Peyer's patch (tissue), 4 donors: ENCODE measurements around the gene CDC42EP3. TPM values are rescaled to one million over a fixed set of nuclear protein-coding genes. Genes with fewer than 3 reads are reported as not detected.

Experiments used
- DNase-seq, 3 donors: peaks; one replicate each; pipeline ENCODE4 v3.0.0-alpha.2; 2017 to 2019
- H3K27ac ChIP-seq, 4 donors: fragments of 200-600 bp; sonication (generic); one replicate each; pipeline ENCODE4 v1.5.1; 2016 to 2019
- H3K27me3 ChIP-seq, 2 donors: fragments of 200-600 bp; sonication (generic); one replicate each; pipeline ENCODE4 v1.5.1; 2019
- H3K36me3 ChIP-seq, 3 donors: fragments of 200-600 bp; sonication (generic); one replicate each; pipeline ENCODE4 v1.5.1; 2016 to 2019
- H3K4me1 ChIP-seq, 4 donors: fragments of 200-600 bp; sonication (generic); one replicate each; pipeline ENCODE4 v1.5.1; 2016 to 2019
- H3K4me3 ChIP-seq, 4 donors: fragments of 200-600 bp; sonication (generic); 1 replicate in 3 of 4; 2 replicates in 1 of 4; pipeline ENCODE4 v1.5.1; 2016 to 2019; ENCODE audit warnings: mild to moderate bottlenecking in 1 of 4
- H3K9me3 ChIP-seq, 4 donors: fragments of 200-600 bp; sonication (generic); one replicate each; pipeline ENCODE4 v1.5.1; 2016 to 2019; ENCODE audit warnings: mild to moderate bottlenecking in 1 of 4
- CTCF ChIP-seq, 6 experiments: fragments of 450-650 bp in 4 of 6; fragments of 200-600 bp in 2 of 6; sonication (generic) in 1 of 6; IDR thresholded peaks; one replicate each; pipeline ENCODE4 v1.5.1; 2017 to 2019; ENCODE audit warnings: antibody characterized with exemption in 6 of 6, mild to moderate bottlenecking in 3 of 6, moderate library complexity in 1 of 6
- POLR2A ChIP-seq, 2 donors: fragments of 450-650 bp; IDR thresholded peaks; one replicate each; pipeline ENCODE4 v1.5.1; 2017; ENCODE audit warnings: antibody characterized with exemption in 2 of 2, mild to moderate bottlenecking in 2 of 2, moderate library complexity in 2 of 2
- total RNA-seq, 4 donors: library from RNA; depleted of rRNA; stranded (reverse); fragments of >200 nt; gene quantifications; one replicate each; pipeline ENCODE4 v1.1.0, GENCODE V29; 2016

CDC42EP3 gene
- total RNA-seq, 4 donors from 2014 or later = 7.0 to 9.5 (median 7.6) TPM

- Histone ChIP-seq H3K4me1 (no peaks in the 10 kb centered on the region), H3K27me3 (no peaks in the 10 kb centered on the region)
- TF ChIP-seq POLR2A (IDR thresholded peaks at IDR 0.05) = no peak
- no peak for TF ChIP-seq CTCF (IDR thresholded peaks at IDR 0.05)
Measured at GRCh38 chr2:37674946-37675345, 3.5 kb upstream of the CDC42EP3 start.

GRCh38 chr2:37672870-37673184, 1.4 kb upstream of the CDC42EP3 start:
- H3K27me3 ChIP-seq = no peaks in the 10 kb centered on the region
- no peaks in the 10 kb centered on the region for H3K36me3 ChIP-seq
- TF ChIP-seq POLR2A (IDR thresholded peaks at IDR 0.05) (no peak), CTCF (IDR thresholded peaks at IDR 0.05) (no peak)
- no peaks in the 10 kb centered on the region for H3K9me3 ChIP-seq
- no peaks in the 10 kb centered on the region for H3K4me1 ChIP-seq
- H3K4me3 ChIP-seq = peak overlapping the region; percentile 70 to 91 (median 81)
- no peak for DNase-seq
- peak overlapping the region; percentile 80 to 94 (median 90) for H3K27ac ChIP-seq

More at GRCh38 chr2:37674946-37675345, 3.5 kb upstream of the CDC42EP3 start:
- DNase-seq = no peak
- Histone ChIP-seq H3K9me3 (no peaks in the 10 kb centered on the region), H3K36me3 (no peaks in the 10 kb centered on the region), H3K4me3 (no peak overlapping the region), H3K27ac (no peak overlapping the region)

DNA sequence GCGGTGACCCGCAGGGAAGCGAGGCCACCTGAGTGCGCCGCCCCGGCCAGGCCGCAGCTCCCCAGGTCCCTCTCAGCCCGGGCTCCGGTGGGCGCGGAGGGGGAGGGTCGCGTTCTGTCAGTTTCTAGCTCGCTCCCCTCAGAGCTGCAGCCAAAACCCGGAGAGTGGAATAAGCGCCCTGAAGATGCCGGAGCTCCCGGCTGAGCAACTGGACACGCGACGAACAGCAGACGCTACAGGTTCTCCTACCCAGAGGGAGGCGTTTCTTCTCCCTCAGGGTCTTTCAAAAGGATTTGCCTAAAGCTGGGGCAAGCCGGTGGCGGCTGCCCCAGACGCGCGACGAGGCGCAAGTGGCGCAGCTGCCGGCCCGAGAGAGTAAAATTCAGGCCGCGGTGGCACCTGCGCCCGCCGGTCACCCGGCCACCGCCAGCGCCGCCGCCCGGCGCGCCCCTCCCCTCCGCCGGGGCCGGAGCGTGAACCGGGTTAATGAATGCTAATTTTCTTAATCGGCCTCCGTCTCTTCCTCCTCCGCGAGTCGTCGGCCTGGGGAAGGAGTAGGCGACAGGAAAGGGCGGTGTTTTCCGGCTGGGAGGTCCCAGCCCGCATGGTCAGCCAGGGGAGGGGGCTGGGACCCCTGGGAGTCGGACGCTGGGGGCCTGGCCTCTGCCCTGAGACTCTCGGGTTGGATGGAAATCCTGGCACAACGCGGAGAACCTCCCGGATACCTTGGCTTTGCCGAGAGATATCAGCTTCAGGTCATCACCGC, 845 bp upstream of the CDC42EP3 start:
- peak overlapping the region; percentile 80 to 94 (median 90) for H3K27ac ChIP-seq
- H3K4me1 ChIP-seq = peaks cover 0 to under 1% (median 0%) of the 10 kb centered on the region in 4 donors
- H3K27me3 ChIP-seq = no peaks in the 10 kb centered on the region
- H3K36me3 ChIP-seq = no peaks in the 10 kb centered on the region
- peak; percentile 74 to 83 (median 75) for DNase-seq
- TF ChIP-seq POLR2A (IDR thresholded peaks at IDR 0.05) (peak in 1 of 2 donors; percentile 25), CTCF (IDR thresholded peaks at IDR 0.05) (no peak)
- no peaks in the 10 kb centered on the region for H3K9me3 ChIP-seq
- H3K4me3 ChIP-seq = peak overlapping the region; percentile 70 to 91 (median 81)

GRCh38 chr2:37671816-37672103, 318 bp upstream of the CDC42EP3 start:
- Histone ChIP-seq H3K36me3 (no peaks in the 10 kb centered on the region), H3K9me3 (no peaks in the 10 kb centered on the region), H3K4me3 (peak overlapping the region; percentile 70 to 91 (median 81)), H3K27me3 (no peaks in the 10 kb centered on the region), H3K4me1 (peaks cover 0 to 5% (median 0%) of the 10 kb centered on the region in 4 donors), H3K27ac (peak overlapping the region; percentile 80 to 94 (median 90))
- TF ChIP-seq POLR2A (IDR thresholded peaks at IDR 0.05) (no peak), CTCF (IDR thresholded peaks at IDR 0.05) (no peak)
- peak in 1 of 3 donors; percentile 71 for DNase-seq

GRCh38 chr2:37670378-37671008, 949 bp downstream of the CDC42EP3 start:
- Histone ChIP-seq H3K36me3 (no peaks in the 10 kb centered on the region), H3K4me1 (peaks cover 0 to 6% (median 0%) of the 10 kb centered on the region in 4 donors), H3K4me3 (peak overlapping the region; percentile 70 to 91 (median 81)), H3K9me3 (no peaks in the 10 kb centered on the region), H3K27ac (peak overlapping the region; percentile 80 to 94 (median 90)), H3K27me3 (no peaks in the 10 kb centered on the region)
- DNase-seq = peak in 1 of 3 donors; percentile 41
- no peak for TF ChIP-seq POLR2A (IDR thresholded peaks at IDR 0.05)
- no peak for TF ChIP-seq CTCF (IDR thresholded peaks at IDR 0.05)
